HepG2 (cell line): ENCODE measurements around the gene YIF1A. TPM values are rescaled to one million over a fixed set of nuclear protein-coding genes. Genes with fewer than 3 reads are reported as not detected.
A peak's percentile ranks its signal among the peaks of the same experiment; 100 is the strongest.

ENCODE experiments used
- ATRX ChIP-seq: sonication (generic); formaldehyde crosslinking; IDR thresholded peaks from 2 replicates; pipeline ENCODE4 v1.4.0; 2020; ENCODE audit warnings: missing genetic modification reagents, borderline replicate concordance
- BHLHE40 ChIP-seq: IDR thresholded peaks from 2 replicates; pipeline ENCODE4 v1.6.1; 2011; ENCODE audit warnings: low read length, improper control_type of control experiment
- IRX3 ChIP-seq: sonication (generic); formaldehyde crosslinking; IDR thresholded peaks from 2 replicates; pipeline ENCODE4 v1.8.1; 2023; ENCODE audit warnings: mild to moderate bottlenecking, low read depth, missing genetic modification reagents, borderline replicate concordance
- JUND ChIP-seq: sonication (generic); formaldehyde crosslinking; IDR thresholded peaks from 2 replicates; pipeline ENCODE4 v1.8.0; 2022; ENCODE audit warnings: mild to moderate bottlenecking, missing genetic modification reagents
- NFKB2 ChIP-seq: sonication (generic); formaldehyde crosslinking; IDR thresholded peaks from 2 replicates; pipeline ENCODE4 v1.4.0; 2020; ENCODE audit warnings: missing genetic modification reagents, borderline replicate concordance
- NR2F1 ChIP-seq, 2 experiments: fragments of 450-650 bp in 1 of 2; formaldehyde crosslinking in 1 of 2; IDR thresholded peaks; 2 replicates each; pipeline versions ENCODE4 v1.5.0 to v1.6.1; 2016 to 2020; ENCODE audit warnings: mild to moderate bottlenecking in 1 of 2, missing compliant biosample characterization in 1 of 2, missing genetic modification reagents in 1 of 2, moderate library complexity in 1 of 2
- NRL ChIP-seq: sonication (generic); formaldehyde crosslinking; IDR thresholded peaks from 2 replicates; pipeline ENCODE4 v1.5.0; 2020; ENCODE audit warnings: missing genetic modification reagents, mild to moderate bottlenecking, moderate library complexity, borderline replicate concordance
- SMAD9 ChIP-seq: sonication (generic); formaldehyde crosslinking; IDR thresholded peaks from 2 replicates; pipeline ENCODE4 v1.5.1; 2020; ENCODE audit warnings: mild to moderate bottlenecking, missing genetic modification reagents
- TARDBP ChIP-seq: sonication (generic); formaldehyde crosslinking; IDR thresholded peaks from 2 replicates; pipeline ENCODE4 v1.8.0; 2022; ENCODE audit warnings: mild to moderate bottlenecking, missing genetic modification reagents
- TFDP2 ChIP-seq: sonication (generic); formaldehyde crosslinking; IDR thresholded peaks from 2 replicates; pipeline ENCODE4 v1.4.0; 2020; ENCODE audit warnings: missing genetic modification reagents
- ZFP41 ChIP-seq: sonication (generic); formaldehyde crosslinking; IDR thresholded peaks from 2 replicates; pipeline ENCODE4 v1.4.0; 2020; ENCODE audit warnings: mild to moderate bottlenecking, missing genetic modification reagents, borderline replicate concordance
- ZSCAN20 ChIP-seq: sonication (generic); formaldehyde crosslinking; IDR thresholded peaks from 2 replicates; pipeline ENCODE4 v1.4.0; 2020; ENCODE audit warnings: missing genetic modification reagents, mild to moderate bottlenecking, borderline replicate concordance
- ZSCAN31 ChIP-seq: sonication (generic); formaldehyde crosslinking; IDR thresholded peaks from 2 replicates; pipeline ENCODE4 v1.5.0; 2020; ENCODE audit warnings: low read depth, mild to moderate bottlenecking, missing genetic modification reagents
- polyA plus RNA-seq, 8 experiments: library from polyadenylated mRNA; depleted of rRNA in 3 of 8; stranded (reverse) in 7 of 8; unstranded in 1 of 8; fragments of >200 nt; fragmentation: Illumina TruSeq in 4 of 8; extraction: Trizol in 4 of 8; gene quantifications; 2 replicates each; pipeline versions ENCODE4 v1.2.1 to v1.2.3, GENCODE V29; 2011 to 2016; ENCODE audit warnings: low read depth in 4 of 8, missing spikeins in 1 of 8, mixed read lengths in 1 of 8; ENCODE audit not compliant: insufficient read depth in 1 of 8
- total RNA-seq, 5 experiments: library from RNA; depleted of rRNA; stranded (reverse); fragments of >200 nt; fragmentation: Illumina TruSeq; extraction: Trizol; gene quantifications; 2 replicates each; pipeline ENCODE4 v1.2.3, GENCODE V29; 2016; ENCODE audit warnings: low read depth in 1 of 5
- TF ChIP-seq, protein P1 (sequence below): sonication (generic); formaldehyde crosslinking; IDR thresholded peaks from 2 replicates; pipeline ENCODE4 v1.5.0; 2020; ENCODE audit warnings: missing genetic modification reagents
- TF ChIP-seq, protein P2 (sequence below): sonication (generic); formaldehyde crosslinking; IDR thresholded peaks from 2 replicates; pipeline ENCODE4 v1.5.0; 2020; ENCODE audit warnings: missing genetic modification reagents
- TF ChIP-seq, protein P3 (sequence below): sonication (generic); formaldehyde crosslinking; IDR thresholded peaks from 2 replicates; pipeline ENCODE4 v1.4.0; 2020; ENCODE audit warnings: missing genetic modification reagents
- TF ChIP-seq, protein P4 (sequence below): sonication (generic); formaldehyde crosslinking; IDR thresholded peaks from 2 replicates; pipeline ENCODE4 v1.4.0; 2020; ENCODE audit warnings: missing genetic modification reagents, borderline replicate concordance

YIF1A gene
- total and polyA plus RNA-seq, 2 of the 13 experiments (the other 11 are each of a cell fraction or from before 2014, with no cell fraction given): 133 to 145 TPM

DNA sequence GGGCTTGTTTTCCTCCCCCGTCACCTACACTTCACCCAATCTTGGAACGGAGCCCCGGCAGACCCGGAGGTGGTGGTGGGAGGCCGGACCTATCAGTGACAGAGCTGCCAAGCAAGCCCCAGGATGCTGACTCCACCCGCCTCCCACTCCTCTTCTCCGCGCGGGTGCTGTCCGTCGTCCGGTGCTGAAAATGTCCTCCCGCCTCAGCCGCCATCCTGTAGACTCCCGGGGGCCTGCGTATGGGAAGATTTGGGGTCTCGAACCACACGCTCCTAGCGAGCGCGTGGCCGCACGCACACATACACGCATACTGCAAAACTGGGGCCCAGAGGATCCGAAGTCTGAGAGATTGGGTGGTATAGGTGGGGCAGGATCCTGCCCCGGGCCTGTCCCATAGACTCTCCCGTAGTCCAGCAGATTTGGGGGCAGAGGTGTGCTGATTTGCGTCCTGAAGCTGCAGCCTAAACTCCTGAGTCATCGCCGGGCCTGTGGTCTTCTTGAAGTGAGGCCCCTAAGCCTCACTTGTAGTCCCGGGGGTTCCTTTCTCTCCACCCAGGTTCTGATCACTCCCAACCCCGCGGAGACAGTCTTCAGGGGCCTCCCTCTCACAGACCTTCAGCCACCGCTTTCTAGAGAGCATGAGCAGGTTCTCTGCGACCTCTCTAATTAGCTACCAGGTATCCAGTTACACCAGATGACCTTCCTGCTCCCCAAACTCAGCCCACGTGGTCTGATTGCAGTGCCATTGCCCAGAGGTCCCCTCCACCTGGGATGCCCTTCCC is 796 bp upstream of the YIF1A start (continued):
- TF ChIP-seq, protein P1, sequence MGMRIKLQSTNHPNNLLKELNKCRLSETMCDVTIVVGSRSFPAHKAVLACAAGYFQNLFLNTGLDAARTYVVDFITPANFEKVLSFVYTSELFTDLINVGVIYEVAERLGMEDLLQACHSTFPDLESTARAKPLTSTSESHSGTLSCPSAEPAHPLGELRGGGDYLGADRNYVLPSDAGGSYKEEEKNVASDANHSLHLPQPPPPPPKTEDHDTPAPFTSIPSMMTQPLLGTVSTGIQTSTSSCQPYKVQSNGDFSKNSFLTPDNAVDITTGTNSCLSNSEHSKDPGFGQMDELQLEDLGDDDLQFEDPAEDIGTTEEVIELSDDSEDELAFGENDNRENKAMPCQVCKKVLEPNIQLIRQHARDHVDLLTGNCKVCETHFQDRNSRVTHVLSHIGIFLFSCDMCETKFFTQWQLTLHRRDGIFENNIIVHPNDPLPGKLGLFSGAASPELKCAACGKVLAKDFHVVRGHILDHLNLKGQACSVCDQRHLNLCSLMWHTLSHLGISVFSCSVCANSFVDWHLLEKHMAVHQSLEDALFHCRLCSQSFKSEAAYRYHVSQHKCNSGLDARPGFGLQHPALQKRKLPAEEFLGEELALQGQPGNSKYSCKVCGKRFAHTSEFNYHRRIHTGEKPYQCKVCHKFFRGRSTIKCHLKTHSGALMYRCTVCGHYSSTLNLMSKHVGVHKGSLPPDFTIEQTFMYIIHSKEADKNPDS (CRISPR knock-in tag): no peak
- TF ChIP-seq, protein P2, sequence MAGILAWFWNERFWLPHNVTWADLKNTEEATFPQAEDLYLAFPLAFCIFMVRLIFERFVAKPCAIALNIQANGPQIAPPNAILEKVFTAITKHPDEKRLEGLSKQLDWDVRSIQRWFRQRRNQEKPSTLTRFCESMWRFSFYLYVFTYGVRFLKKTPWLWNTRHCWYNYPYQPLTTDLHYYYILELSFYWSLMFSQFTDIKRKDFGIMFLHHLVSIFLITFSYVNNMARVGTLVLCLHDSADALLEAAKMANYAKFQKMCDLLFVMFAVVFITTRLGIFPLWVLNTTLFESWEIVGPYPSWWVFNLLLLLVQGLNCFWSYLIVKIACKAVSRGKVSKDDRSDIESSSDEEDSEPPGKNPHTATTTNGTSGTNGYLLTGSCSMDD: no peak
- peak; percentile 82 for TF ChIP-seq NRL (CRISPR knock-in tag)
- TF ChIP-seq, protein P3, sequence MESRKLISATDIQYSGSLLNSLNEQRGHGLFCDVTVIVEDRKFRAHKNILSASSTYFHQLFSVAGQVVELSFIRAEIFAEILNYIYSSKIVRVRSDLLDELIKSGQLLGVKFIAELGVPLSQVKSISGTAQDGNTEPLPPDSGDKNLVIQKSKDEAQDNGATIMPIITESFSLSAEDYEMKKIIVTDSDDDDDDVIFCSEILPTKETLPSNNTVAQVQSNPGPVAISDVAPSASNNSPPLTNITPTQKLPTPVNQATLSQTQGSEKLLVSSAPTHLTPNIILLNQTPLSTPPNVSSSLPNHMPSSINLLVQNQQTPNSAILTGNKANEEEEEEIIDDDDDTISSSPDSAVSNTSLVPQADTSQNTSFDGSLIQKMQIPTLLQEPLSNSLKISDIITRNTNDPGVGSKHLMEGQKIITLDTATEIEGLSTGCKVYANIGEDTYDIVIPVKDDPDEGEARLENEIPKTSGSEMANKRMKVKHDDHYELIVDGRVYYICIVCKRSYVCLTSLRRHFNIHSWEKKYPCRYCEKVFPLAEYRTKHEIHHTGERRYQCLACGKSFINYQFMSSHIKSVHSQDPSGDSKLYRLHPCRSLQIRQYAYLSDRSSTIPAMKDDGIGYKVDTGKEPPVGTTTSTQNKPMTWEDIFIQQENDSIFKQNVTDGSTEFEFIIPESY: no peak
- TF ChIP-seq ZFP41 (CRISPR knock-in tag): peak; percentile 46; the same call in 1 of the 2 replicates
- TF ChIP-seq JUND (CRISPR knock-in tag): no peak
- TF ChIP-seq BHLHE40: no peak
- TF ChIP-seq, protein P4, sequence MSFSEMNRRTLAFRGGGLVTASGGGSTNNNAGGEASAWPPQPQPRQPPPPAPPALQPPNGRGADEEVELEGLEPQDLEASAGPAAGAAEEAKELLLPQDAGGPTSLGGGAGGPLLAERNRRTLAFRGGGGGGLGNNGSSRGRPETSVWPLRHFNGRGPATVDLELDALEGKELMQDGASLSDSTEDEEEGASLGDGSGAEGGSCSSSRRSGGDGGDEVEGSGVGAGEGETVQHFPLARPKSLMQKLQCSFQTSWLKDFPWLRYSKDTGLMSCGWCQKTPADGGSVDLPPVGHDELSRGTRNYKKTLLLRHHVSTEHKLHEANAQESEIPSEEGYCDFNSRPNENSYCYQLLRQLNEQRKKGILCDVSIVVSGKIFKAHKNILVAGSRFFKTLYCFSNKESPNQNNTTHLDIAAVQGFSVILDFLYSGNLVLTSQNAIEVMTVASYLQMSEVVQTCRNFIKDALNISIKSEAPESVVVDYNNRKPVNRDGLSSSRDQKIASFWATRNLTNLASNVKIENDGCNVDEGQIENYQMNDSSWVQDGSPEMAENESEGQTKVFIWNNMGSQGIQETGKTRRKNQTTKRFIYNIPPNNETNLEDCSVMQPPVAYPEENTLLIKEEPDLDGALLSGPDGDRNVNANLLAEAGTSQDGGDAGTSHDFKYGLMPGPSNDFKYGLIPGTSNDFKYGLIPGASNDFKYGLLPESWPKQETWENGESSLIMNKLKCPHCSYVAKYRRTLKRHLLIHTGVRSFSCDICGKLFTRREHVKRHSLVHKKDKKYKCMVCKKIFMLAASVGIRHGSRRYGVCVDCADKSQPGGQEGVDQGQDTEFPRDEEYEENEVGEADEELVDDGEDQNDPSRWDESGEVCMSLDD (CRISPR knock-in tag): peak; percentile 71
- TF ChIP-seq SMAD9 (CRISPR knock-in tag): no peak; the same call in 1 of the 2 replicates
- no peak for TF ChIP-seq NR2F1 (CRISPR knock-in tag; IDR thresholded peaks at IDR 0.05)
- no peak for TF ChIP-seq ZSCAN31 (CRISPR knock-in tag)
- TF ChIP-seq ATRX: 0 out of 2 replicates have a peak, but pooled peaks have one; percentile 37
- peak; percentile 83; the same call in 1 of the 2 replicates for TF ChIP-seq IRX3
- peak; percentile 64; the same call in 1 of the 2 replicates for TF ChIP-seq ZSCAN20 (CRISPR knock-in tag)
- TF ChIP-seq NFKB2 (CRISPR knock-in tag): peak; percentile 60; the same call in 1 of the 2 replicates
- no peak for TF ChIP-seq TFDP2 (CRISPR knock-in tag)
- no peak for TF ChIP-seq TARDBP (CRISPR knock-in tag)
